GM12878 (cell line): ENCODE measurements around the gene MCEE. TPM values are rescaled to one million over a fixed set of nuclear protein-coding genes. Genes with fewer than 3 reads are reported as not detected.

Experiments used
- ATAC-seq: fragments of 200-7000 bp; cut with Tn5 transposase; 3 replicates; pipeline ENCODE4 v1.9.1; 2020; ENCODE audit warnings: mild to moderate bottlenecking, moderate library complexity
- BruUV-seq: library from RNA; stranded (reverse); fragments of 400-500 nt; replicated peaks from 2 replicates; lab custom pipeline; 2021; lab: Mats Ljungman, UMichigan
- CTCF ChIA-PET: fragments of 300-600 bp; sonication (Branson Sonifier 250); formaldehyde crosslinking; extraction: SDS; loops from one replicate; lab custom pipeline; 2021; ENCODE audit warnings: inconsistent platforms; lab: Yijun Ruan, JAX
- POLR2A ChIA-PET: fragments of 350-600 bp; formaldehyde crosslinking; extraction: SDS; loops from one replicate; lab custom pipeline; 2021; ENCODE audit warnings: inconsistent platforms; lab: Charles Lee
- RAD21 ChIA-PET: fragments of 300-600 bp; sonication (Branson Sonifier 250); formaldehyde crosslinking; loops from one replicate; lab custom pipeline; 2023; ENCODE audit warnings: antibody characterized with exemption; ENCODE audit not compliant: unreplicated experiment; lab: Charles Lee
- SMC1A ChIA-PET: fragments of 300-600 bp; sonication (Branson Sonifier 250); formaldehyde crosslinking; loops from one replicate; lab custom pipeline; 2023; ENCODE audit not compliant: unreplicated experiment, uncharacterized antibody; lab: Charles Lee
- DNase-seq: peaks from one replicate; pipeline ENCODE4 v3.0.0-alpha.2; 2011; ENCODE audit warnings: low read depth, low spot score
- FAIRE-seq: peaks from 3 replicates; lab custom pipeline; 2011; peaks lifted over from hg19 to GRCh38; lab: Jason Lieb, UNC
- H2AFZ ChIP-seq: 2 replicates; pipeline ENCODE4 v1.6.0; 2011; ENCODE audit warnings: low read depth, low read length, control low read depth; ENCODE audit not compliant: control insufficient read depth
- H3K27ac ChIP-seq: 2 replicates; pipeline ENCODE4 v1.5.1; 2011; ENCODE audit warnings: control low read depth; ENCODE audit not compliant: control insufficient read depth, insufficient read depth
- H3K27me3 ChIP-seq, 2 experiments: replicated peaks in 1 of 2; 2 replicates each; pipeline versions ENCODE4 v1.6.0 to v1.6.1; 2011; ENCODE audit warnings: low read length in 1 of 2; ENCODE audit not compliant: control insufficient read depth in 2 of 2, insufficient read depth in 2 of 2
- H3K36me3 ChIP-seq, 2 experiments: 2 replicates each; pipeline ENCODE4 v1.5.1; 2011; ENCODE audit warnings: low read length in 1 of 2; ENCODE audit not compliant: control insufficient read depth in 2 of 2, insufficient read depth in 2 of 2
- H3K4me1 ChIP-seq: 2 replicates; pipeline ENCODE4 v1.6.1; 2011; ENCODE audit warnings: mild to moderate bottlenecking, low read length, moderate library complexity, mixed read lengths; ENCODE audit not compliant: control insufficient read depth, insufficient read depth
- H3K4me2 ChIP-seq: 2 replicates; pipeline ENCODE4 v1.6.0; 2011; ENCODE audit warnings: control low read depth; ENCODE audit not compliant: control insufficient read depth, insufficient read depth
- H3K4me3 ChIP-seq: fragments of 200-600 bp; sonication (generic); 2 replicates; pipeline ENCODE4 v1.5.1; 2016
- H3K79me2 ChIP-seq: 2 replicates; pipeline ENCODE4 v1.6.0; 2011; ENCODE audit warnings: low read length; ENCODE audit not compliant: control insufficient read depth, insufficient read depth
- H3K9ac ChIP-seq: 2 replicates; pipeline ENCODE4 v1.8.0; 2011; ENCODE audit warnings: low read length, control low read depth, mixed read lengths; ENCODE audit not compliant: control insufficient read depth, insufficient read depth
- H3K9me3 ChIP-seq: replicated peaks from 3 replicates; pipeline ENCODE4 v1.5.1; 2011; ENCODE audit warnings: mild to moderate bottlenecking, low read length; ENCODE audit not compliant: control insufficient read depth, insufficient read depth
- H4K20me1 ChIP-seq: 2 replicates; pipeline ENCODE4 v1.6.0; 2011; ENCODE audit not compliant: control insufficient read depth, insufficient read depth
- EZH2 ChIP-seq: IDR thresholded peaks from 2 replicates; pipeline ENCODE4 v1.6.1; 2012; ENCODE audit warnings: low read depth, mild to moderate bottlenecking, control low read depth, inconsistent platforms, low read length, borderline replicate concordance; ENCODE audit not compliant: control insufficient read depth
- MTA3 ChIP-seq: IDR thresholded peaks from 2 replicates; pipeline ENCODE4 v1.6.1; 2012; ENCODE audit warnings: low read length, inconsistent platforms, borderline replicate concordance
- NBN ChIP-seq: fragments of 450-650 bp; IDR thresholded peaks from 2 replicates; pipeline ENCODE4 v1.6.1; 2016
- NFXL1 ChIP-seq: fragments of 450-650 bp; IDR thresholded peaks from 2 replicates; pipeline ENCODE4 v1.6.1; 2017; ENCODE audit warnings: antibody characterized with exemption, mild to moderate bottlenecking, borderline replicate concordance
- NR2F1 ChIP-seq: fragments of 450-650 bp; conservative IDR thresholded peaks from 2 replicates; pipeline ENCODE4 v1.6.1; 2017; ENCODE audit warnings: mild to moderate bottlenecking
- PAX8 ChIP-seq: fragments of 450-650 bp; IDR thresholded peaks from 2 replicates; pipeline ENCODE4 v1.6.1; 2017; ENCODE audit warnings: mild to moderate bottlenecking, moderate library complexity
- POLR2A ChIP-seq: IDR thresholded peaks from 2 replicates; pipeline ENCODE4 v1.6.1; 2011; ENCODE audit warnings: low read depth, mild to moderate bottlenecking, low read length
- SMC3 ChIP-seq: IDR thresholded peaks from 2 replicates; pipeline ENCODE4 v1.6.1; 2011; ENCODE audit warnings: low read length, improper control_type of control experiment, borderline replicate concordance
- SREBF1 ChIP-seq: IDR thresholded peaks from 2 replicates; pipeline ENCODE4 v1.6.1; 2012; ENCODE audit warnings: mild to moderate bottlenecking, low read length
- STAT1 ChIP-seq: fragments of 450-650 bp; conservative IDR thresholded peaks from 2 replicates; pipeline ENCODE4 v1.6.1; 2014; ENCODE audit warnings: antibody characterized with exemption, mild to moderate bottlenecking
- TBL1XR1 ChIP-seq: IDR thresholded peaks from 2 replicates; pipeline ENCODE4 v1.6.1; 2012; ENCODE audit warnings: low read depth, low read length, improper control_type of control experiment
- ZBED1 ChIP-seq: IDR thresholded peaks from 2 replicates; pipeline ENCODE4 v1.6.1; 2016; ENCODE audit warnings: borderline replicate concordance
- ZZZ3 ChIP-seq: IDR thresholded peaks from 2 replicates; pipeline ENCODE4 v1.6.1; 2011; ENCODE audit warnings: low read depth; ENCODE audit not compliant: control insufficient read depth, insufficient read length
- WGBS: methylation state at CpG from one replicate; pipeline ENCODE4 v1.1.6; 2016; ENCODE audit warnings: low lambda C conversion rate; ENCODE audit not compliant: insufficient replicate concordance, insufficient coverage; ENCODE audit errors: missing lambda C conversion rate; 5-methylcytosine and 5-hydroxymethylcytosine counted together
- in situ Hi-C: fragments of 300-500 bp; cut with MboI; formaldehyde crosslinking; loops from 9 replicates; pipeline ENCODE4 v1.14.3; 2018; ENCODE audit warnings: mixed read lengths
- intact Hi-C: fragments of 100-400 bp; cut with micrococcal nuclease; formaldehyde crosslinking; loops from one replicate; pipeline ENCODE4 v1.14.2; 2022; ENCODE audit not compliant: unreplicated experiment
- polyA plus RNA-seq, 11 experiments: library from polyadenylated mRNA; depleted of rRNA in 4 of 11; unstranded in 6 of 11; stranded (reverse) in 5 of 11; fragments of >200 nt; fragmentation: Nextera tagmentation in 4 of 11; fragmentation: Illumina TruSeq in 1 of 11; extraction: Ambion mirVana in 4 of 11; extraction: Trizol in 1 of 11; gene quantifications; 1 replicate in 1 of 11; 2 replicates in 10 of 11; pipeline versions ENCODE4 v1.2.1 to v1.2.3, GENCODE V29; 2011 to 2016; ENCODE audit warnings: inconsistent platforms in 2 of 11, missing spikeins in 2 of 11, low read depth in 1 of 11
- total RNA-seq, 4 experiments: library from RNA; depleted of rRNA in 3 of 4; stranded (reverse); fragments of >200 nt in 3 of 4; fragmentation: Illumina TruSeq in 1 of 4; extraction: Trizol in 1 of 4; gene quantifications; 2 replicates each; pipeline versions ENCODE4 v1.2.1 to v1.2.3, GENCODE V29; 2013 to 2021
- TF ChIP-seq, protein P1 (sequence below): IDR thresholded peaks from 2 replicates; pipeline ENCODE4 v1.6.1; 2012; ENCODE audit warnings: improper control_type of control experiment, low read depth, low read length; ENCODE audit not compliant: insufficient replicate concordance
- TF ChIP-seq, protein P2 (sequence below): IDR thresholded peaks from 2 replicates; pipeline ENCODE4 v1.6.1; 2011; ENCODE audit warnings: low read depth, mild to moderate bottlenecking, low read length, moderate library complexity, borderline replicate concordance; ENCODE audit errors: extremely low read depth
- TF ChIP-seq, protein P3 (sequence below): fragments of 450-650 bp; IDR thresholded peaks from 2 replicates; pipeline ENCODE4 v1.6.1; 2017; ENCODE audit warnings: mild to moderate bottlenecking, low read depth, inconsistent platforms; ENCODE audit not compliant: poor library complexity, severe bottlenecking
- TF ChIP-seq, protein P4 (sequence below): fragments of 450-650 bp; IDR thresholded peaks from 2 replicates; pipeline ENCODE4 v1.6.1; 2016; ENCODE audit warnings: mild to moderate bottlenecking

MCEE gene
- total and polyA plus RNA-seq, 10 of the 15 experiments (the other 5 are each of a cell fraction or from before 2014, with no cell fraction given), result 17.3 to 63.4 (median 20.9) TPM

DNA sequence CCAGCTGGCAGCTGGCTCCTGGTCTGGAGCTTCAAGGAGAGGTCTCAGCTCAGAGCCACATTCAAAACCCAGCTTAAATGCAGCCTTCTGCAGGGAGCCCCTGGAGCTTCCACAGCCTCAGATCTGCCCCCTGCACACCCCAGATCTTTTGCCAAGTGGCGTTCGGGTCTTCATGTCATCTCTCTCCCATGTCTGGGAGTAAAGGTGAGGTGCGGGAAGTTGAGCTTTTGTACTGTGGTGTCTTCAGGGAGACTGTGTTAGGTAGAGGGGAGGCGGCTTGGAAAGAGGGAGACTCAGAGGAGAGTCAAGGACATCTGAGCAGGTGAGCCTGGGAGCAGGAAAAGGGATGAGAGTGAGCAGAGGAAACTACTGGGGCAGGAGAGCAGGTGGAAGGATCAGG, 25.8 kb upstream of the MCEE start:
- ATAC-seq, result no peak
- TF ChIP-seq ZZZ3 (no peak), NBN (no peak), ZBED1 (no peak), NR2F1 (no peak), POLR2A (no peak), EZH2 (no peak), PAX8 (no peak), SMC3 (no peak), NFXL1 (no peak), TBL1XR1 (no peak), MTA3 (no peak), STAT1 (no peak), SREBF1 (no peak)
- TF ChIP-seq, protein P1, sequence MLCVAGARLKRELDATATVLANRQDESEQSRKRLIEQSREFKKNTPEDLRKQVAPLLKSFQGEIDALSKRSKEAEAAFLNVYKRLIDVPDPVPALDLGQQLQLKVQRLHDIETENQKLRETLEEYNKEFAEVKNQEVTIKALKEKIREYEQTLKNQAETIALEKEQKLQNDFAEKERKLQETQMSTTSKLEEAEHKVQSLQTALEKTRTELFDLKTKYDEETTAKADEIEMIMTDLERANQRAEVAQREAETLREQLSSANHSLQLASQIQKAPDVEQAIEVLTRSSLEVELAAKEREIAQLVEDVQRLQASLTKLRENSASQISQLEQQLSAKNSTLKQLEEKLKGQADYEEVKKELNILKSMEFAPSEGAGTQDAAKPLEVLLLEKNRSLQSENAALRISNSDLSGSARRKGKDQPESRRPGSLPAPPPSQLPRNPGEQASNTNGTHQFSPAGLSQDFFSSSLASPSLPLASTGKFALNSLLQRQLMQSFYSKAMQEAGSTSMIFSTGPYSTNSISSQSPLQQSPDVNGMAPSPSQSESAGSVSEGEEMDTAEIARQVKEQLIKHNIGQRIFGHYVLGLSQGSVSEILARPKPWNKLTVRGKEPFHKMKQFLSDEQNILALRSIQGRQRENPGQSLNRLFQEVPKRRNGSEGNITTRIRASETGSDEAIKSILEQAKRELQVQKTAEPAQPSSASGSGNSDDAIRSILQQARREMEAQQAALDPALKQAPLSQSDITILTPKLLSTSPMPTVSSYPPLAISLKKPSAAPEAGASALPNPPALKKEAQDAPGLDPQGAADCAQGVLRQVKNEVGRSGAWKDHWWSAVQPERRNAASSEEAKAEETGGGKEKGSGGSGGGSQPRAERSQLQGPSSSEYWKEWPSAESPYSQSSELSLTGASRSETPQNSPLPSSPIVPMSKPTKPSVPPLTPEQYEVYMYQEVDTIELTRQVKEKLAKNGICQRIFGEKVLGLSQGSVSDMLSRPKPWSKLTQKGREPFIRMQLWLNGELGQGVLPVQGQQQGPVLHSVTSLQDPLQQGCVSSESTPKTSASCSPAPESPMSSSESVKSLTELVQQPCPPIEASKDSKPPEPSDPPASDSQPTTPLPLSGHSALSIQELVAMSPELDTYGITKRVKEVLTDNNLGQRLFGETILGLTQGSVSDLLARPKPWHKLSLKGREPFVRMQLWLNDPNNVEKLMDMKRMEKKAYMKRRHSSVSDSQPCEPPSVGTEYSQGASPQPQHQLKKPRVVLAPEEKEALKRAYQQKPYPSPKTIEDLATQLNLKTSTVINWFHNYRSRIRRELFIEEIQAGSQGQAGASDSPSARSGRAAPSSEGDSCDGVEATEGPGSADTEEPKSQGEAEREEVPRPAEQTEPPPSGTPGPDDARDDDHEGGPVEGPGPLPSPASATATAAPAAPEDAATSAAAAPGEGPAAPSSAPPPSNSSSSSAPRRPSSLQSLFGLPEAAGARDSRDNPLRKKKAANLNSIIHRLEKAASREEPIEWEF, result no peak
- TF ChIP-seq, protein P2, sequence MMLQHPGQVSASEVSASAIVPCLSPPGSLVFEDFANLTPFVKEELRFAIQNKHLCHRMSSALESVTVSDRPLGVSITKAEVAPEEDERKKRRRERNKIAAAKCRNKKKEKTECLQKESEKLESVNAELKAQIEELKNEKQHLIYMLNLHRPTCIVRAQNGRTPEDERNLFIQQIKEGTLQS, result no peak
- TF ChIP-seq, protein P3, sequence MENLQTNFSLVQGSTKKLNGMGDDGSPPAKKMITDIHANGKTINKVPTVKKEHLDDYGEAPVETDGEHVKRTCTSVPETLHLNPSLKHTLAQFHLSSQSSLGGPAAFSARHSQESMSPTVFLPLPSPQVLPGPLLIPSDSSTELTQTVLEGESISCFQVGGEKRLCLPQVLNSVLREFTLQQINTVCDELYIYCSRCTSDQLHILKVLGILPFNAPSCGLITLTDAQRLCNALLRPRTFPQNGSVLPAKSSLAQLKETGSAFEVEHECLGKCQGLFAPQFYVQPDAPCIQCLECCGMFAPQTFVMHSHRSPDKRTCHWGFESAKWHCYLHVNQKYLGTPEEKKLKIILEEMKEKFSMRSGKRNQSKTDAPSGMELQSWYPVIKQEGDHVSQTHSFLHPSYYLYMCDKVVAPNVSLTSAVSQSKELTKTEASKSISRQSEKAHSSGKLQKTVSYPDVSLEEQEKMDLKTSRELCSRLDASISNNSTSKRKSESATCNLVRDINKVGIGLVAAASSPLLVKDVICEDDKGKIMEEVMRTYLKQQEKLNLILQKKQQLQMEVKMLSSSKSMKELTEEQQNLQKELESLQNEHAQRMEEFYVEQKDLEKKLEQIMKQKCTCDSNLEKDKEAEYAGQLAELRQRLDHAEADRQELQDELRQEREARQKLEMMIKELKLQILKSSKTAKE, result no peak
- TF ChIP-seq, protein P4, sequence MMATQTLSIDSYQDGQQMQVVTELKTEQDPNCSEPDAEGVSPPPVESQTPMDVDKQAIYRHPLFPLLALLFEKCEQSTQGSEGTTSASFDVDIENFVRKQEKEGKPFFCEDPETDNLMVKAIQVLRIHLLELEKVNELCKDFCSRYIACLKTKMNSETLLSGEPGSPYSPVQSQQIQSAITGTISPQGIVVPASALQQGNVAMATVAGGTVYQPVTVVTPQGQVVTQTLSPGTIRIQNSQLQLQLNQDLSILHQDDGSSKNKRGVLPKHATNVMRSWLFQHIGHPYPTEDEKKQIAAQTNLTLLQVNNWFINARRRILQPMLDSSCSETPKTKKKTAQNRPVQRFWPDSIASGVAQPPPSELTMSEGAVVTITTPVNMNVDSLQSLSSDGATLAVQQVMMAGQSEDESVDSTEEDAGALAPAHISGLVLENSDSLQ, result no peak

More for the DNA sequence above, 25.8 kb upstream of the MCEE start:
- no peaks in the 10 kb centered on the region for H4K20me1 ChIP-seq
- H3K79me2 ChIP-seq, result no peaks in the 10 kb centered on the region
- POLR2A ChIA-PET, result no interaction called here
- H3K36me3 ChIP-seq, result no peaks in the 10 kb centered on the region
- WGBS, result 59% methylated on average over 4 of the region's 4 CpGs
- BruUV-seq, result no TSS peak
- H3K4me2 ChIP-seq, result no peak overlapping the region
- no peaks in the 10 kb centered on the region for H3K27me3 ChIP-seq
- H2AFZ ChIP-seq, result no peak overlapping the region
- SMC1A ChIA-PET, result interaction anchor here (1.3 to 2.5 kb wide), 4 partner anchors 16 to 107 kb away, joined by 3 to 19 read pairs (median 9); no protein-coding TSS in a partner anchor
- H3K4me3 ChIP-seq, result no peak overlapping the region
- CTCF ChIA-PET, result interaction anchor here (0.7 to 4.2 kb wide), 16 partner anchors 11 to 354 kb away, joined by 3 to 53 read pairs (median 6); partner anchors contain the start of gene NAGK
- H3K9ac ChIP-seq, result no peak overlapping the region
- RAD21 ChIA-PET, result interaction anchor here (1.6 to 4.1 kb wide), 6 partner anchors 55 to 172 kb away, joined by 4 to 31 read pairs (median 19); partner anchors contain the start of gene NAGK
- no peak overlapping the region for H3K27ac ChIP-seq
- no peaks in the 10 kb centered on the region for H3K9me3 ChIP-seq
- FAIRE-seq (no peak), DNase-seq (no peak)
- intact Hi-C loops, result loop anchor here (1.0 to 10.0 kb wide), 3 partner anchors 107 to 229 kb away; no protein-coding TSS in a partner anchor
- H3K4me1 ChIP-seq, result no peaks in the 10 kb centered on the region
- in situ Hi-C loops, result loop anchor here (25.0 kb wide), 1 partner anchor 356 kb away; no protein-coding TSS in a partner anchor
